HEK293 (cell line): ENCODE results near the gene PDE11A.

Source experiments
- CTCF ChIA-PET: fragments of 350-600 bp; formaldehyde crosslinking; extraction: SDS; loops from one replicate; lab custom pipeline; 2021; ENCODE audit warnings: antibody characterized with exemption; lab: Yijun Ruan, JAX
- POLR2A ChIA-PET: fragments of 300-600 bp; formaldehyde crosslinking; extraction: SDS; loops from one replicate; lab custom pipeline; 2020; ENCODE audit warnings: antibody characterized with exemption, inconsistent platforms; lab: Yijun Ruan, JAX
- H3K27ac ChIP-seq: fragments of 200-500 bp; sonication (Bioruptor generic); 2 replicates; pipeline ENCODE4 v1.5.1; 2014; ENCODE audit warnings: low read depth, low read length, control low read depth, inconsistent platforms; ENCODE audit errors: extremely low read depth
- H3K36me3 ChIP-seq, 2 experiments: fragments of 200-500 bp in 1 of 2; sonication (Bioruptor generic) in 1 of 2; 1 replicate in 1 of 2; 2 replicates in 1 of 2; pipeline ENCODE4 v1.5.1; 2014 to 2017; ENCODE audit warnings: inconsistent platforms in 2 of 2, low read length in 2 of 2; ENCODE audit not compliant: control insufficient read depth in 2 of 2, insufficient read depth in 1 of 2
- H3K4me1 ChIP-seq: fragments of 200-500 bp; sonication (Bioruptor generic); 2 replicates; pipeline ENCODE4 v1.5.1; 2014; ENCODE audit warnings: mild to moderate bottlenecking, low read length, inconsistent platforms; ENCODE audit not compliant: control insufficient read depth, insufficient read depth
- H3K4me3 ChIP-seq: 2 replicates; pipeline ENCODE4 v1.5.1; 2011; ENCODE audit warnings: low read depth, mild to moderate bottlenecking, control low read depth, low read length, moderate library complexity
- H3K9me3 ChIP-seq: fragments of 200-500 bp; sonication (Bioruptor generic); 2 replicates; pipeline ENCODE4 v1.5.1; 2014; ENCODE audit warnings: low read depth, low read length, inconsistent platforms; ENCODE audit not compliant: control insufficient read depth, insufficient read depth
- KLF1 ChIP-seq: fragments of 450-650 bp; formaldehyde crosslinking; IDR thresholded peaks from 2 replicates; pipeline ENCODE4 v1.5.1; 2016; ENCODE audit warnings: missing biosample characterization, missing genetic modification characterization
- OVOL3 ChIP-seq: fragments of 450-650 bp; formaldehyde crosslinking; IDR thresholded peaks from 2 replicates; pipeline ENCODE4 v1.5.1; 2016; ENCODE audit warnings: missing biosample characterization, missing genetic modification characterization
- REST ChIP-seq: fragments of 450-650 bp; formaldehyde crosslinking; IDR thresholded peaks from 2 replicates; pipeline ENCODE4 v1.5.1; 2016; ENCODE audit warnings: missing biosample characterization, missing genetic modification characterization
- SCRT2 ChIP-seq: fragments of 450-650 bp; formaldehyde crosslinking; IDR thresholded peaks from 2 replicates; pipeline ENCODE4 v1.5.1; 2016; ENCODE audit warnings: missing biosample characterization, missing genetic modification characterization
- WT1 ChIP-seq: fragments of 450-650 bp; formaldehyde crosslinking; IDR thresholded peaks from 2 replicates; pipeline ENCODE4 v1.5.1; 2016; ENCODE audit warnings: missing biosample characterization, missing genetic modification characterization
- ZBTB21 ChIP-seq: fragments of 450-650 bp; formaldehyde crosslinking; IDR thresholded peaks from 2 replicates; pipeline ENCODE4 v1.5.1; 2017; ENCODE audit warnings: missing biosample characterization, missing genetic modification characterization
- ZNF16 ChIP-seq: fragments of 450-650 bp; formaldehyde crosslinking; IDR thresholded peaks from 2 replicates; pipeline ENCODE4 v1.5.1; 2016; ENCODE audit warnings: low read depth, missing biosample characterization, missing genetic modification characterization
- ZNF266 ChIP-seq: fragments of 450-650 bp; formaldehyde crosslinking; IDR thresholded peaks from 2 replicates; pipeline ENCODE4 v1.5.1; 2016; ENCODE audit warnings: missing biosample characterization, missing genetic modification characterization, low read depth
- ZNF354C ChIP-seq: fragments of 450-650 bp; formaldehyde crosslinking; IDR thresholded peaks from 2 replicates; pipeline ENCODE4 v1.5.1; 2016; ENCODE audit warnings: missing biosample characterization, missing genetic modification characterization, low read depth, borderline replicate concordance
- ZNF37A ChIP-seq: fragments of 450-650 bp; IDR thresholded peaks from 2 replicates; pipeline ENCODE4 v1.5.1; 2018; ENCODE audit warnings: missing biosample characterization, missing genetic modification characterization
- ZNF416 ChIP-seq: fragments of 450-650 bp; formaldehyde crosslinking; IDR thresholded peaks from 2 replicates; pipeline ENCODE4 v1.5.1; 2016; ENCODE audit warnings: missing biosample characterization, missing genetic modification characterization
- ZNF555 ChIP-seq: fragments of 450-650 bp; formaldehyde crosslinking; conservative IDR thresholded peaks from 2 replicates; pipeline ENCODE4 v1.5.1; 2017; ENCODE audit warnings: missing biosample characterization, mild to moderate bottlenecking, missing genetic modification characterization, inconsistent platforms
- ZNF621 ChIP-seq: fragments of 450-650 bp; formaldehyde crosslinking; IDR thresholded peaks from 2 replicates; pipeline ENCODE4 v1.5.1; 2017; ENCODE audit warnings: missing biosample characterization, missing genetic modification characterization
- ZNF658 ChIP-seq: fragments of 450-650 bp; formaldehyde crosslinking; IDR thresholded peaks from 2 replicates; pipeline ENCODE4; 2016; ENCODE audit warnings: missing biosample characterization, missing genetic modification characterization
- ZNF785 ChIP-seq: fragments of 450-650 bp; formaldehyde crosslinking; IDR thresholded peaks from 2 replicates; pipeline ENCODE4 v1.5.1; 2016; ENCODE audit warnings: missing biosample characterization, missing genetic modification characterization
- ZNF837 ChIP-seq: fragments of 450-650 bp; formaldehyde crosslinking; IDR thresholded peaks from 2 replicates; pipeline ENCODE4 v1.5.1; 2016; ENCODE audit warnings: missing biosample characterization, missing genetic modification characterization
- ZSCAN16 ChIP-seq: fragments of 450-650 bp; formaldehyde crosslinking; IDR thresholded peaks from 2 replicates; pipeline ENCODE4 v1.5.1; 2016; ENCODE audit warnings: missing biosample characterization, missing genetic modification characterization
- ZSCAN23 ChIP-seq: fragments of 450-650 bp; formaldehyde crosslinking; IDR thresholded peaks from 2 replicates; pipeline ENCODE4 v1.5.1; 2016; ENCODE audit warnings: missing biosample characterization, missing genetic modification characterization
- ZSCAN30 ChIP-seq: fragments of 450-650 bp; IDR thresholded peaks from 2 replicates; pipeline ENCODE4 v1.5.1; 2018; ENCODE audit warnings: missing biosample characterization, mild to moderate bottlenecking, missing genetic modification characterization, moderate library complexity
- TF ChIP-seq, protein P1 (sequence below): fragments of 450-650 bp; formaldehyde crosslinking; IDR thresholded peaks from 2 replicates; pipeline ENCODE4 v1.5.1; 2016; ENCODE audit warnings: missing biosample characterization, missing genetic modification characterization
- TF ChIP-seq, protein P2 (sequence below): fragments of 450-650 bp; formaldehyde crosslinking; IDR thresholded peaks from 2 replicates; pipeline ENCODE4 v1.5.1; 2016; ENCODE audit warnings: missing biosample characterization, missing genetic modification characterization
- TF ChIP-seq, protein P3 (sequence below): fragments of 450-650 bp; formaldehyde crosslinking; IDR thresholded peaks from 2 replicates; pipeline ENCODE4 v1.5.1; 2017; ENCODE audit warnings: missing biosample characterization, missing genetic modification characterization
- TF ChIP-seq, protein P4 (sequence below): fragments of 450-650 bp; formaldehyde crosslinking; IDR thresholded peaks from 2 replicates; pipeline ENCODE4 v1.5.1; 2016; ENCODE audit warnings: missing biosample characterization, missing genetic modification characterization

PDE11A gene

GRCh38 chr2:177812713-177813396 lies 259.7 kb downstream of the PDE11A start:
- TF ChIP-seq ZNF416 (tag by site-specific recombination) (no peak), ZNF266 (no peak), ZSCAN30 (tag by site-specific recombination) (no peak), ZNF354C (tag by site-specific recombination) (no peak), ZSCAN16 (tag by site-specific recombination) (no peak), ZBTB21 (tag by site-specific recombination) (no peak), ZNF37A (tag by site-specific recombination) (no peak), OVOL3 (no peak), ZNF785 (no peak), ZSCAN23 (tag by site-specific recombination) (no peak), WT1 (no peak), ZNF621 (tag by site-specific recombination) (no peak), ZNF837 (tag by site-specific recombination) (no peak), ZNF658 (tag by site-specific recombination) (no peak), KLF1 (tag by site-specific recombination) (no peak), REST (no peak), ZNF555 (tag by site-specific recombination) (no peak)
- TF ChIP-seq, protein P1, sequence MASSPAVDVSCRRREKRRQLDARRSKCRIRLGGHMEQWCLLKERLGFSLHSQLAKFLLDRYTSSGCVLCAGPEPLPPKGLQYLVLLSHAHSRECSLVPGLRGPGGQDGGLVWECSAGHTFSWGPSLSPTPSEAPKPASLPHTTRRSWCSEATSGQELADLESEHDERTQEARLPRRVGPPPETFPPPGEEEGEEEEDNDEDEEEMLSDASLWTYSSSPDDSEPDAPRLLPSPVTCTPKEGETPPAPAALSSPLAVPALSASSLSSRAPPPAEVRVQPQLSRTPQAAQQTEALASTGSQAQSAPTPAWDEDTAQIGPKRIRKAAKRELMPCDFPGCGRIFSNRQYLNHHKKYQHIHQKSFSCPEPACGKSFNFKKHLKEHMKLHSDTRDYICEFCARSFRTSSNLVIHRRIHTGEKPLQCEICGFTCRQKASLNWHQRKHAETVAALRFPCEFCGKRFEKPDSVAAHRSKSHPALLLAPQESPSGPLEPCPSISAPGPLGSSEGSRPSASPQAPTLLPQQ (tag by site-specific recombination): no peak
- POLR2A ChIA-PET: no interaction called here
- Histone ChIP-seq H3K4me1 (no peaks in the 10 kb centered on the region), H3K4me3 (no peak overlapping the region), H3K27ac (no peak overlapping the region), H3K9me3 (no peaks in the 10 kb centered on the region), H3K36me3 (no peaks in the 10 kb centered on the region)
- CTCF ChIA-PET: interaction anchor here (0.6 to 1.2 kb wide), 3 partner anchors 10 to 602 kb away, joined by 3 read pairs; no protein-coding TSS in a partner anchor

DNA sequence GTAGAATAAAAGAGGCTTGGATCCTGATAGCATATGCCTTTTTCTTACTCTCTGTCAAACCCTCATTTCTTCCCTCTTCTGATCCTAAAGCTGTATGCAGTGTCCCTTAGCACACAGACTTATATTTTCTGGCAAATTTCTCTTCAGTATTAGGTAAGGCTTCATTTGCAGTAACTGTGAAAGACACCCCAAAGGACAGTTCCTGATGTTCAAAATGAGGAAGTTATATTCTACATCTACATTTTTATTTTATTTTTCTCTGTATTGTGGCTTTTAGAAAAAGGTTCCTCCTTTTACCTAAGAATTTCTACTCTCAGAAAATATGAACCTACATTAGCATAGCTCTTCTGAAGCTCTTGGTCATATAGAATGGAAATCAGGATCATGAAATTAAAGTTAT lies 261.7 kb downstream of the PDE11A start:
- ChIA-PET POLR2A (no interaction called here), CTCF (interaction anchor here (0.5 to 2.4 kb wide), 2 partner anchors 11 to 919 kb away, joined by 3 to 16 read pairs; no protein-coding TSS in a partner anchor)
- TF ChIP-seq, protein P2, sequence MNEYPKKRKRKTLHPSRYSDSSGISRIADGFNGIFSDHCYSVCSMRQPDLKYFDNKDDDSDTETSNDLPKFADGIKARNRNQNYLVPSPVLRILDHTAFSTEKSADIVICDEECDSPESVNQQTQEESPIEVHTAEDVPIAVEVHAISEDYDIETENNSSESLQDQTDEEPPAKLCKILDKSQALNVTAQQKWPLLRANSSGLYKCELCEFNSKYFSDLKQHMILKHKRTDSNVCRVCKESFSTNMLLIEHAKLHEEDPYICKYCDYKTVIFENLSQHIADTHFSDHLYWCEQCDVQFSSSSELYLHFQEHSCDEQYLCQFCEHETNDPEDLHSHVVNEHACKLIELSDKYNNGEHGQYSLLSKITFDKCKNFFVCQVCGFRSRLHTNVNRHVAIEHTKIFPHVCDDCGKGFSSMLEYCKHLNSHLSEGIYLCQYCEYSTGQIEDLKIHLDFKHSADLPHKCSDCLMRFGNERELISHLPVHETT (tag by site-specific recombination): no peak
- TF ChIP-seq, protein P3, sequence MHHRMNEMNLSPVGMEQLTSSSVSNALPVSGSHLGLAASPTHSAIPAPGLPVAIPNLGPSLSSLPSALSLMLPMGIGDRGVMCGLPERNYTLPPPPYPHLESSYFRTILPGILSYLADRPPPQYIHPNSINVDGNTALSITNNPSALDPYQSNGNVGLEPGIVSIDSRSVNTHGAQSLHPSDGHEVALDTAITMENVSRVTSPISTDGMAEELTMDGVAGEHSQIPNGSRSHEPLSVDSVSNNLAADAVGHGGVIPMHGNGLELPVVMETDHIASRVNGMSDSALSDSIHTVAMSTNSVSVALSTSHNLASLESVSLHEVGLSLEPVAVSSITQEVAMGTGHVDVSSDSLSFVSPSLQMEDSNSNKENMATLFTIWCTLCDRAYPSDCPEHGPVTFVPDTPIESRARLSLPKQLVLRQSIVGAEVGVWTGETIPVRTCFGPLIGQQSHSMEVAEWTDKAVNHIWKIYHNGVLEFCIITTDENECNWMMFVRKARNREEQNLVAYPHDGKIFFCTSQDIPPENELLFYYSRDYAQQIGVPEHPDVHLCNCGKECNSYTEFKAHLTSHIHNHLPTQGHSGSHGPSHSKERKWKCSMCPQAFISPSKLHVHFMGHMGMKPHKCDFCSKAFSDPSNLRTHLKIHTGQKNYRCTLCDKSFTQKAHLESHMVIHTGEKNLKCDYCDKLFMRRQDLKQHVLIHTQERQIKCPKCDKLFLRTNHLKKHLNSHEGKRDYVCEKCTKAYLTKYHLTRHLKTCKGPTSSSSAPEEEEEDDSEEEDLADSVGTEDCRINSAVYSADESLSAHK (tag by site-specific recombination): no peak
- TF ChIP-seq SCRT2 (tag by site-specific recombination) (no peak), ZNF16 (no peak), ZNF658 (tag by site-specific recombination) (no peak)
- TF ChIP-seq, protein P4, sequence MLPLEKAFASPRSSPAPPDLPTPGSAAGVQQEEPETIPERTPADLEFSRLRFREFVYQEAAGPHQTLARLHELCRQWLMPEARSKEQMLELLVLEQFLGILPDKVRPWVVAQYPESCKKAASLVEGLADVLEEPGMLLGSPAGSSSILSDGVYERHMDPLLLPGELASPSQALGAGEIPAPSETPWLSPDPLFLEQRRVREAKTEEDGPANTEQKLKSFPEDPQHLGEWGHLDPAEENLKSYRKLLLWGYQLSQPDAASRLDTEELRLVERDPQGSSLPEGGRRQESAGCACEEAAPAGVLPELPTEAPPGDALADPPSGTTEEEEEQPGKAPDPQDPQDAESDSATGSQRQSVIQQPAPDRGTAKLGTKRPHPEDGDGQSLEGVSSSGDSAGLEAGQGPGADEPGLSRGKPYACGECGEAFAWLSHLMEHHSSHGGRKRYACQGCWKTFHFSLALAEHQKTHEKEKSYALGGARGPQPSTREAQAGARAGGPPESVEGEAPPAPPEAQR (tag by site-specific recombination): no peak
- Histone ChIP-seq H3K36me3 (no peaks in the 10 kb centered on the region), H3K9me3 (no peaks in the 10 kb centered on the region), H3K27ac (no peak overlapping the region), H3K4me1 (no peaks in the 10 kb centered on the region), H3K4me3 (no peak overlapping the region)
